Spleen (tissue), 7 donors: ENCODE data around the gene PRR5L.

Experiments used
- CTCF ChIP-seq, 11 experiments: fragments of 200-600 bp in 7 of 11; fragments of 450-650 bp in 4 of 11; sonication (generic) in 4 of 11; IDR thresholded peaks in 8 of 11; conservative IDR thresholded peaks in 3 of 11; 1 replicate in 7 of 11; 2 replicates in 4 of 11; pipeline versions ENCODE4 v1.4.0 to v1.8.0; 2016 to 2021; ENCODE audit warnings: antibody characterized with exemption in 11 of 11, inconsistent platforms in 4 of 11, mild to moderate bottlenecking in 1 of 11
- POLR2A ChIP-seq, 3 donors: fragments of 450-650 bp; IDR thresholded peaks; one replicate each; pipeline ENCODE4 v1.5.1; 2017; ENCODE audit warnings: antibody characterized with exemption in 3 of 3, mild to moderate bottlenecking in 1 of 3
- donor health status: DM: no; HTN: no; CAD: no; lungs with moderate emphysema.
- donor health status: DM: no; HTN: no; CAD: no.
- donor health status: DM: no; HTN: no; CAD: no.

- TF ChIP-seq POLR2A (IDR thresholded peaks at IDR 0.05) (no peak), CTCF (IDR thresholded peaks at IDR 0.05 in 8 of 11, conservative IDR thresholded peaks at IDR 0.05 in 3 of 11) (no peak)
These were observed 170.9 kb downstream of the PRR5L start for GRCh38 chr11:36467012-36467411.
